ENCODE results near the gene KLHDC4. TPM values are rescaled to one million over a fixed set of nuclear protein-coding genes. Genes with fewer than 3 reads are reported as not detected.

Gene KLHDC4
- total and polyA plus RNA-seq, 2 of the 4 experiments (the other 2 are of a cell fraction) = 13.6 to 19.0 TPM

GRCh38 chr16:87761060-87761459 lies 4.7 kb downstream of the KLHDC4 start:
- no peak overlapping the region for H3K27ac ChIP-seq (ENCODE audit: insufficient read depth, low read length)
- no TSS peak for BruUV-seq (replicated peaks)
- DNase-seq = no peak
- no peak overlapping the region for H2AK9ac ChIP-seq (replicated peaks; ENCODE audit: low read depth, low read length, poor library complexity)
- no peak overlapping the region for H2BK15ac ChIP-seq (ENCODE audit: low read depth, low read length)
- H4K8ac ChIP-seq (ENCODE audit: low read depth in 2 of 2, low read length in 2 of 2) = no peak overlapping the region
- H3K18ac ChIP-seq (ENCODE audit: low read depth, low read length) = no peak overlapping the region
- WGBS, 2 experiments (ENCODE audit: extremely low coverage in 2 of 2, insufficient read length in 1 of 2) = 90% methylated on average over 6 of the region's 8 CpGs; no CpG with 5 or more reads in 1 of the 2 experiments
- no peak for TF ChIP-seq MXI1 (IDR thresholded peaks at IDR 0.05; ENCODE audit: borderline replicate concordance, low read depth, low read length)
- no peak for TF ChIP-seq NFE2L2 (IDR thresholded peaks at IDR 0.05; ENCODE audit: low read depth, low read length)
- TF ChIP-seq FOS (IDR thresholded peaks at IDR 0.05; ENCODE audit: low read depth, low read length) = no peak
- TF ChIP-seq RCOR1 (IDR thresholded peaks at IDR 0.05; ENCODE audit: insufficient replicate concordance, low read length) = no peak
- TF ChIP-seq SMC3 (IDR thresholded peaks at IDR 0.05; ENCODE audit: low read depth, low read length) = no peak
- no peak for TF ChIP-seq RFX5 (IDR thresholded peaks at IDR 0.05; ENCODE audit: low read depth, low read length)
- no peak for TF ChIP-seq ELK1 (IDR thresholded peaks at IDR 0.05; ENCODE audit: borderline replicate concordance, low read depth, low read length)
- TF ChIP-seq CEBPB (IDR thresholded peaks at IDR 0.05; ENCODE audit: low read depth, low read length) = no peak
- TF ChIP-seq POLR2A (IDR thresholded peaks at IDR 0.05; ENCODE audit: low read depth, low read length) = no peak
- TF ChIP-seq MAFK (IDR thresholded peaks at IDR 0.05; ENCODE audit: low read depth, low read length) = no peak
- no peak for TF ChIP-seq RAD21 (IDR thresholded peaks at IDR 0.05; ENCODE audit: low read length)
- TF ChIP-seq BHLHE40 (IDR thresholded peaks at IDR 0.05; ENCODE audit: low read depth, low read length) = no peak
- TF ChIP-seq USF2 (IDR thresholded peaks at IDR 0.05; ENCODE audit: low read depth, low read length) = no peak
- no peak for TF ChIP-seq CTCF (conservative IDR thresholded peaks at IDR 0.05; ENCODE audit: low read depth, low read length)
- TF ChIP-seq CHD1 (IDR thresholded peaks at IDR 0.05; ENCODE audit: low read depth, low read length) = no peak
- TF ChIP-seq MAZ (IDR thresholded peaks at IDR 0.05; ENCODE audit: borderline replicate concordance, low read depth, low read length) = no peak
- peaks cover 21 to 50% of the 10 kb centered on the region in 2 experiments for H3K79me1 ChIP-seq (ENCODE audit: low read depth in 1 of 2, low read length in 2 of 2)
- H2BK5ac ChIP-seq (ENCODE audit: low read depth, low read length, poor library complexity, severe bottlenecking) = no peak overlapping the region
- no peak overlapping the region for H2BK20ac ChIP-seq (ENCODE audit: low read depth, low read length)
- H3K56ac ChIP-seq (ENCODE audit: extremely low read depth, insufficient read depth, low read length) = no peak overlapping the region
- no peak overlapping the region for H2AFZ ChIP-seq (replicated peaks; ENCODE audit: low read length, poor library complexity)
- no peak overlapping the region for H3K4ac ChIP-seq (ENCODE audit: low read depth, low read length)
- no peak overlapping the region for H4K5ac ChIP-seq (ENCODE audit: low read depth, low read length)
- H4K20me1 ChIP-seq (ENCODE audit: insufficient read depth, low read length) = peaks cover 9% of the 10 kb centered on the region; the same call in 1 of the 2 replicates
- peaks cover 30% of the 10 kb centered on the region for H3K36me3 ChIP-seq (ENCODE audit: control insufficient read depth, insufficient read depth, low read length)
- no peak overlapping the region for H3K23ac ChIP-seq (ENCODE audit: low read depth, low read length)
- H3K9me3 ChIP-seq (ENCODE audit: control insufficient read depth, insufficient read depth, low read length) = no peaks in the 10 kb centered on the region
- POLR2A ChIA-PET (ENCODE audit: unreplicated experiment) = no interaction called here
- H2AK5ac ChIP-seq (ENCODE audit: low read depth, low read length) = no peak overlapping the region
- H3K27me3 ChIP-seq (ENCODE audit: control insufficient read depth, insufficient read depth, low read length) = no peaks in the 10 kb centered on the region
- intact Hi-C loops (cut with micrococcal nuclease) (no loop called here), in situ Hi-C loops (cut with MboI; ENCODE audit: low sequenced_read_pairs) (loop anchor here (25.0 kb wide), 1 partner anchor 349 kb away; no protein-coding TSS in a partner anchor), dilution Hi-C loops (cut with HindIII; ENCODE audit: low sequenced_read_pairs, unreplicated experiment) (no loop called here)
- H3K4me3 ChIP-seq (ENCODE audit: insufficient read depth, low read depth, low read length) = no peak overlapping the region
- no peak overlapping the region for H3K9ac ChIP-seq (ENCODE audit: low read depth, low read length)
- no peak overlapping the region for H2BK120ac ChIP-seq (ENCODE audit: low read depth, low read length)
- no peak overlapping the region for H3K14ac ChIP-seq (replicated peaks; ENCODE audit: low read depth, low read length)
- CTCF ChIA-PET = no interaction called here
- H3K9me1 ChIP-seq (ENCODE audit: insufficient read depth, low read length) = 0 out of 2 replicates have a peak, but pooled peaks cover 3% of the 10 kb centered on the region
- H4K91ac ChIP-seq (ENCODE audit: insufficient read depth, low read depth, low read length) = no peak overlapping the region
- H3K4me1 ChIP-seq (ENCODE audit: control insufficient read depth, insufficient read depth, low read length) = peaks cover 7% of the 10 kb centered on the region
- no peak overlapping the region for H3K4me2 ChIP-seq (ENCODE audit: low read depth, low read length)
- ATAC-seq (ENCODE audit: low read depth) = no peak

All from IMR-90 (cell line).